Uterus (tissue), 2 donors: ENCODE measurements around the gene LYSMD2.

ENCODE experiments used
- POLR2A ChIP-seq, 2 donors: fragments of 450-650 bp; IDR thresholded peaks; one replicate each; pipeline ENCODE4 v1.6.1; 2016; ENCODE audit warnings: antibody characterized with exemption in 2 of 2, mild to moderate bottlenecking in 1 of 2, moderate library complexity in 1 of 2
- TF ChIP-seq, protein P1 (sequence below), 4 experiments: fragments of 200-600 bp in 2 of 4; fragments of 450-650 bp in 2 of 4; sonication (generic) in 2 of 4; IDR thresholded peaks; one replicate each; pipeline ENCODE4 v1.5.1; 2016 to 2019; ENCODE audit warnings: antibody characterized with exemption in 4 of 4, mild to moderate bottlenecking in 2 of 4, moderate library complexity in 1 of 4

GRCh38 chr15:51758645-51759044 lies 21.2 kb upstream of the LYSMD2 start:
- TF ChIP-seq, protein P1, sequence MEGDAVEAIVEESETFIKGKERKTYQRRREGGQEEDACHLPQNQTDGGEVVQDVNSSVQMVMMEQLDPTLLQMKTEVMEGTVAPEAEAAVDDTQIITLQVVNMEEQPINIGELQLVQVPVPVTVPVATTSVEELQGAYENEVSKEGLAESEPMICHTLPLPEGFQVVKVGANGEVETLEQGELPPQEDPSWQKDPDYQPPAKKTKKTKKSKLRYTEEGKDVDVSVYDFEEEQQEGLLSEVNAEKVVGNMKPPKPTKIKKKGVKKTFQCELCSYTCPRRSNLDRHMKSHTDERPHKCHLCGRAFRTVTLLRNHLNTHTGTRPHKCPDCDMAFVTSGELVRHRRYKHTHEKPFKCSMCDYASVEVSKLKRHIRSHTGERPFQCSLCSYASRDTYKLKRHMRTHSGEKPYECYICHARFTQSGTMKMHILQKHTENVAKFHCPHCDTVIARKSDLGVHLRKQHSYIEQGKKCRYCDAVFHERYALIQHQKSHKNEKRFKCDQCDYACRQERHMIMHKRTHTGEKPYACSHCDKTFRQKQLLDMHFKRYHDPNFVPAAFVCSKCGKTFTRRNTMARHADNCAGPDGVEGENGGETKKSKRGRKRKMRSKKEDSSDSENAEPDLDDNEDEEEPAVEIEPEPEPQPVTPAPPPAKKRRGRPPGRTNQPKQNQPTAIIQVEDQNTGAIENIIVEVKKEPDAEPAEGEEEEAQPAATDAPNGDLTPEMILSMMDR (IDR thresholded peaks at IDR 0.05): no peak
- no peak for TF ChIP-seq POLR2A (IDR thresholded peaks at IDR 0.05)
